NCI-H1092 treated with DMSO at 0.1 percent for 48 hours (cell line): ENCODE results near the gene SHISA3.
A peak's percentile ranks its signal among the peaks of the same experiment; 100 is the strongest.
"Not testable (repeated sequence)": the region's sequence is repeated elsewhere in the genome, so short reads cannot be mapped to it uniquely, and the experiment has no call there.

ENCODE experiments used
- DNase-seq: peaks from one replicate; lab custom pipeline; 2025; lab: John Stamatoyannopoulos, UW

The SHISA3 gene

DNA sequence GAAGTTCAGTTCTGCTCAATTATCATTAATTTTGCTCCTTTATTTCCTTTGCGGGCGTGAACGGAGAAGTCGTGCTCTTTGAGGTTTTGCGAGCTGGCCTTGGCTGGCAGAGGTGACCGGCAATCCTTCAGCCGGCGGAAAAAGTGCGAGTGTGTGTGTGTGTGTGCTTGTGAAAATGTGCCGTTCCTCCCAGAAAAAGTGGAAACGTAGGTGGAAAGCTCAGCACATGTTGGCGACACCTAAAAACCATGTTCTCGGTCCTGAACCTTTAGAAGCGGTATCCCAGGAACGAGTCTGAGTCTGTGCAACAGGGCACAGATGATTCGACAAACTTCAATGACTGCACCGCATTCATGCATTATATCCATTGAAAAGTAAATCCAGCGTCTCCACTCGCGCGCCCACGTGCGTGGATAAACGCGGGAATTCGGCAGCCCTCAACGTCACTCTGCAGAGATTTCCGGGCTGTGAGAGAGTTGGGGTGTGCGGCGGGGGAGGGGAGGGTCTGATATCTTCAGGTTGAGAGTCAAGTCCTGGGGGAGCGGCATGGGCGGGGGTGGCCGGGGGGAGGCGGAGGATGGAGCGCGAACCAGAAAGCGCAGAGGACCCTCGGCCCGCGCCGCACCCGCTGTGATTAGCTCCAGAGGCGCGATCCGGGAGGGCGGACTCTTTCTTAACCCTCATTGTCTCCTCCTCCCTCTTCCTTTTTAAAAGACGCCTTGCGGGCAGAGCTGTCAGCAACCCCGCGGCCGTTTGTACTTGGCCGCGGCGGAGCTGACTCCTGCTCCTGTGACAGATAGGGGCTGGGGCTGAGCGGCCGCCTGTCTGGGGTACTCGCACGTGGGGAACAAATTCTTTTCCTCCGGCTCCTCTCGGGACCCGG is at the start of gene SHISA3:
Gene SHISA3 (plus strand): TSS at position 737 of the 883 bp plus-strand sequence. CDS start 569 bp downstream, outside the sequence.
- DNase-seq: peak; percentile 36

- DNase-seq: no peak
Observed at GRCh38 chr4:42348247-42348646, 49.0 kb upstream of the SHISA3 start.

DNA sequence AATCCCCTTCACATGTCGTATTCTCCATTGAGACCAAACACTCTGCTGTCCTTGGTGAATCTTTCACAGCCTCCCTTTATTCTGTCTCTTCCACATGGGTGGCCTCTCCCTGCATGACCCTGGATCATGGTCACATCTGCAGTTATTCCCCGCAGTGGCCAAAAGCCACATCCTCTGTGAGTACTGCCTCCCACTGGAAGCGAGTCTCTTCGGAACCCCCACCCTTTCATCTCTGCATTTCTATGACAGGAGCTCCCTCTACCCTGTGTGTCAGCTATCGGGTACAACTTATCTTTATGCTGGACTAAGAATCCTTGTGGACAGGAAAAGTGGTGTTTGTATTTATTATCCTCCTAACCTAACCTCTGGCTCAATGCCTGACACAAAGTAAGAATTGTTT is 48.6 kb upstream of the SHISA3 start:
- DNase-seq: no peak

GRCh38 chr4:42350611-42351182 is 46.6 kb upstream of the SHISA3 start:
- no peak for DNase-seq

DNA sequence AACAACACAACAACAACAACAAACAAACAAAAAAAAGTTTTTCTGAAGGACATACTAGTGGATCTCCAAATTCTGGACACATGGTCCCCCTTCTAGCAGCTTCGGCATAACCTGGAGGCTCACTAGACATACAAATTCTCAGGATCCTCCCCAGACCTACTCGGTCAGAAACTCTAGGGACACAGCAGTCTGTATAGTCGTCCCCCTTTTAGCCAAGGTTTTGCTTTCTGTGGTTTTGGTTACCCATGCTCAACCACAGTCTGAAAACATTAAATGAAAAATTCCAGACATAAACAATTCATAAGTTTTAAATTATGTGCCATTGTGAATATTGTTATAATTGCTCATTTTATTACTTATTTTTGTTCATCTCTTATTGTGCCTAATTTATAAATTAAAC is 45.2 kb upstream of the SHISA3 start:
- DNase-seq: no peak

DNA sequence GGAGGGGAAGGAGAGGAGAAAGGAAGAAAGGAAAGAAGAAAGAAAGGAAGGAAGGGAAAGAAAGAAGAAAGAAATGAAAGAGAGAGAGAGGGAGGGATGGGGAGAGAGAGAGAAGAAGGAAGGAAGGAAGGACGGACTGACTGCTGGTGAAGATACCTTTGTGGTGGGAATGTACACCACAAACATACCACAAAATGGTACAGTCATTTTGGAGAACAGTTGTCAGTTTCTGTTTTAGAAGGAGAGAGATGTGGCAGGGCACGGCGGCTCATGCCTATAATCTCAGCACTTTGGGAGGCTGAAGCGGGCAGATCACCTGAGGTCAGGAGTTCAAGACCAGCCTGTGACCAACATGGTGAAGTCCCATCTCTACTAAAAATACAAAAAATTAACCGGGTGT is 40.0 kb upstream of the SHISA3 start:
- no peak for DNase-seq

GRCh38 chr4:42359711-42360110 is 37.6 kb upstream of the SHISA3 start:
- DNase-seq: no peak

- no peak for DNase-seq
Observed at GRCh38 chr4:42360256-42360669, 37.0 kb upstream of the SHISA3 start.

GRCh38 chr4:42361456-42361855 is 35.8 kb upstream of the SHISA3 start:
- DNase-seq: no peak

GRCh38 chr4:42362591-42362990 is 34.7 kb upstream of the SHISA3 start:
- DNase-seq: no peak

DNA sequence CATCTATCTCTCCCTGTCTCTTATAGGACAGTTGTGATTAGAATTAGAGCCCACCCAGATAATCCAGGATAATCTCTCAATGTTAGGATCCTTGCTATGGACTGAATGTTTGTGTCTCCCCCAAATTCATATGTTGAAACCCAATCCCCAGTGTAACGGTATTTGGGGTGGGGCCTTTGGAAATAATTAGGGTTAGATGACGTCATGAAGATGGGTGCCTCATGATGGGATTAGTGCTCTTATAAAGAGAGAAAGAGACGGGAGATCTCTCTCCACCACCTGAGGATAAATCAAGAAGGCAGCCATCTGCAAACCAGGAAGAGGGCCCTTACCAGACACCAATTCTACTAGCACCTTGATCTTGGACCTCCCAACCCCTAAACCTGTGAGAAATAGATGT is 33.7 kb upstream of the SHISA3 start:
- no peak for DNase-seq

- no peak for DNase-seq
Observed at GRCh38 chr4:42364266-42365053, 32.8 kb upstream of the SHISA3 start.

GRCh38 chr4:42366959-42367358 is 30.3 kb upstream of the SHISA3 start:
- no peak for DNase-seq

GRCh38 chr4:42369489-42369888 is 27.8 kb upstream of the SHISA3 start:
- DNase-seq: no peak

DNA sequence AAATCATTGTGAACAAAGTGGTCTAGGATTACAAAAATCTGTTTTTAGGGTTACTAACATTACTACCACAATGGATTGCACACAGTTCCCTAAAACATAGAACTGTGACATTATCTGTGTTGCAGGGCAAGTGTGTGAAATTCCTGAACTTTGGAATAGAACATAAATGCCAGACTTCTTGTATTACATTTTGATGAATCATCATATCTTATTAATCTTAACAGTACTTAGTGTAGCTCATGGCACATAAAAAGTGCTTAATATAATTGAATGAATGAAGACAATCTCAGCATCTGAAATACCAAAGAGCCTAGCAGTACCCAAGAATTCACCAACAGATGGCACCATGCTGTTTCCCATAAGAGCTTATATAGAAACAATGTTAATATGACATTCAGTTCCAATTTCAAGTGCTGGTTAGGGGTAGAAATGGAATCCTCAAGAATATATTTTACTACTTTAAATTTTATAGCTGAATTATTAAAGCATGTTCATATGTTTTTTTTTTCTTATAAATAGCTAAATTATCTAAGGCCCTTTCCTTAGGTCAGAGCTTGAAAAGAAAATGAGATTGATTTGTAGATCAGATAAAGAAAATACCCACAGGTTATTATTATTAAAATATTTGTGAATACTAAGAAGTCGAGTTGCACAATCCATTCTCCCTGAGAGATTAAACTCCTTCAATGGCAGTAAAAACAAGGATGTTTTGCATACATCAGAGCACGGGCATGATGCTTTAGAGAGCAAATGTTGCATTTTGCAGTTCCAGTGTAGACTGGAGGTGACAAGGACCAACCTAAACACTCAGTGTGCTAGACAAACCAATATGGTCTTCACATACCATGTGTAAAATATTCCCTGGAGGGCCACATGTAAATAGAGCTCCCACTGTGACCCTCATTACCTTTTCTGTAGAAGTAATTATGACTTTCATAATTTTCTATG is 25.7 kb upstream of the SHISA3 start:
- peak; percentile 68 for DNase-seq

GRCh38 chr4:42372303-42372702 is 25.0 kb upstream of the SHISA3 start:
- DNase-seq: not testable (repeated sequence)

GRCh38 chr4:42377497-42377896 is 19.8 kb upstream of the SHISA3 start:
- no peak for DNase-seq

DNA sequence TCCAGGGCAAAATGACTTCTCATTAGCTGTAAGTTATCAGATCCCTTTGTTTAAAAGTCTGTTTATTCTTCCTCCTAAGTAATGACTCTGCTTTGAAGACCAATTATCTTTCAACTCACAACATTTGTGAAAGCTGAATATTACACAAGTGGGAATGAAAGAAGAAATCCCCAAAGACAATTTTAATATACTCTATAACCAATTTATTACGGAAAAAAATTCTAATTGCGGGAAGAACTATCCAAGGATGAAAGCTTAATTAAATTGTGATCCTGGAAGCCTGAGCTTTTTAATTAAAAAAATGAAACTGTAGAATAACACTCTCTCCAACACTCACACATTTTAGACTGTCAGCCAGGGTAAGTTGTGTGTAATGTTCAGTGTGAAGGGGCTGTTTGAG is 15.6 kb upstream of the SHISA3 start:
- DNase-seq: no peak

GRCh38 chr4:42385516-42385915 is 11.8 kb upstream of the SHISA3 start:
- DNase-seq: no peak

GRCh38 chr4:42390622-42391354 is 6.5 kb upstream of the SHISA3 start:
- DNase-seq: no peak

DNA sequence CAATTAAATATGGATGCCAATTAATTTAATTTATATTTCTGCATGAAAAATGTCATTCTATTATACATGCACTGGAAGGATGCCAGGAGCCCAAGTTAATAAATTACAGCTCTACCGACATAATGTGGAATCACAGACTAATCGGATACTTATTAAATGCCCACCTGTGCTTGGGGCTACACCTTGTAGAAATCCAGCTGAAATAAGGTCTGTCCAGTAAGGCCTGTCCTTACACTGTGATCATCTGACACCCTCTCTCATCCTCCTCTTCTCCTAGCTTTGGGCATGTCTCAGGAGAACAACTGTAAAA is 6.0 kb upstream of the SHISA3 start:
- DNase-seq: no peak
